Measurements from ENCODE around the gene EHMT1.
A peak's percentile ranks its signal among the peaks of the same experiment; 100 is the strongest.

The EHMT1 gene

GRCh38 chr9:137761032-137761431, 142.2 kb downstream of the EHMT1 start:
- no peaks in the 10 kb centered on the region for H3K27me3 ChIP-seq (ENCODE audit: control insufficient read depth in 1 of 2, insufficient read depth in 2 of 2, low read length in 2 of 2)
- peaks cover 25 to 26% of the 10 kb centered on the region in 2 donors for H3K4me1 ChIP-seq (ENCODE audit: control insufficient read depth in 1 of 2, insufficient read depth in 2 of 2, low read length in 2 of 2)
- H3K4me3 ChIP-seq (ENCODE audit: low read depth in 1 of 2, low read length in 2 of 2) = no peak overlapping the region
- H3K36me3 ChIP-seq (ENCODE audit: control insufficient read depth in 1 of 2, insufficient read depth in 2 of 2, low read length in 2 of 2) = peaks cover 25 to 70% of the 10 kb centered on the region in 2 donors
- no peak overlapping the region for H3K9ac ChIP-seq (ENCODE audit: low read depth in 1 of 2, low read length in 2 of 2)
- H3K27ac ChIP-seq (ENCODE audit: low read depth, low read length) = no peak overlapping the region
- no peaks in the 10 kb centered on the region for H3K9me3 ChIP-seq (ENCODE audit: control insufficient read depth in 1 of 2, low read length in 2 of 2)

GRCh38 chr9:137761793-137762192, 143.0 kb downstream of the EHMT1 start:
- Histone ChIP-seq H3K9me3 (ENCODE audit: control insufficient read depth in 1 of 2, low read length in 2 of 2) (no peaks in the 10 kb centered on the region), H3K27ac (ENCODE audit: low read depth, low read length) (no peak overlapping the region), H3K4me1 (ENCODE audit: control insufficient read depth in 1 of 2, insufficient read depth in 2 of 2, low read length in 2 of 2) (peaks cover 25 to 26% of the 10 kb centered on the region in 2 donors), H3K36me3 (ENCODE audit: control insufficient read depth in 1 of 2, insufficient read depth in 2 of 2, low read length in 2 of 2) (peaks cover 25 to 71% of the 10 kb centered on the region in 2 donors), H3K4me3 (ENCODE audit: low read depth in 1 of 2, low read length in 2 of 2) (no peak overlapping the region), H3K27me3 (ENCODE audit: control insufficient read depth in 1 of 2, insufficient read depth in 2 of 2, low read length in 2 of 2) (no peaks in the 10 kb centered on the region), H3K9ac (ENCODE audit: low read depth in 1 of 2, low read length in 2 of 2) (no peak overlapping the region)

- Histone ChIP-seq H3K9me3 (ENCODE audit: control insufficient read depth in 1 of 2, low read length in 2 of 2) (no peaks in the 10 kb centered on the region), H3K4me3 (ENCODE audit: low read depth in 1 of 2, low read length in 2 of 2) (no peak overlapping the region), H3K27ac (ENCODE audit: low read depth, low read length) (no peak overlapping the region), H3K4me1 (ENCODE audit: control insufficient read depth in 1 of 2, insufficient read depth in 2 of 2, low read length in 2 of 2) (peaks cover 25 to 26% of the 10 kb centered on the region in 2 donors), H3K27me3 (ENCODE audit: control insufficient read depth in 1 of 2, insufficient read depth in 2 of 2, low read length in 2 of 2) (no peaks in the 10 kb centered on the region), H3K9ac (ENCODE audit: low read depth in 1 of 2, low read length in 2 of 2) (peak overlapping the region in 1 of 2 donors; percentile 2), H3K36me3 (ENCODE audit: control insufficient read depth in 1 of 2, insufficient read depth in 2 of 2, low read length in 2 of 2) (peaks cover 29 to 70% of the 10 kb centered on the region in 2 donors)
Observed at GRCh38 chr9:137762414-137763061, 143.7 kb downstream of the EHMT1 start.

DNA sequence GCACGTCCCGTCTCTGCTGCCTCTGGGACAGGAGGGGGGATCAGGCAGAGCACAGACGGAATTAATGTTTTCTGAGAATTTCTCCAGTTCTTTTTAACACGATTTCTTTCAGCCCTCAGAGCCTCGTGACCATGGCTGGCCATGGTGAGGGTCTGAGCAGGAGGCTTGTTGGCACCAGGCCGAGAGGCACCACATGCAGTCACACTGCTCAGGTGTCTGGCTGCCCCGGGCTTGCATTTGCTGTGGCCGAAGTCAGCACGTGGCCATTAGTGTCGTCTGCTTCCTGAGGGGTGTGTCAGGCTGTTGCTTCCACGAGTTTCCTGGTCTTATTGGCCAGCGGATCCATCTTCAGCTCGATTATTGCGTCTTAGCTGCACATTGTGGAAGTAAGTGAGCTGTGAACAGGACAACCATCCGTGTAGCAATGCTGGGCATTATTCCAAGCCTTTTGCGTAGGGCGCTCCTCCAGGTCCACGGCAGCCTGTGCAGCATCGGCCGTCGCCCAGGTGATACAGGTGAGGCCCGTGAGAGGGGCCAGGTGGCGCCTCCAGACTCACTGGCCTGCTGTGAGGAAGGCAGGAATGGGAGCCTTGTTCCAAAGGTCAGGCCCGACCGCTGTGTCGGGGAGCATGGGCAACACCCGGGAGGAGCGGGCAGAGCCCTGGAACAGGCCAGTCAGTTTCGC, 144.6 kb downstream of the EHMT1 start:
- peak overlapping the region in 1 of 2 donors; percentile 2 for H3K9ac ChIP-seq (ENCODE audit: low read depth in 1 of 2, low read length in 2 of 2)
- peaks cover 29 to 66% of the 10 kb centered on the region in 2 donors for H3K36me3 ChIP-seq (ENCODE audit: control insufficient read depth in 1 of 2, insufficient read depth in 2 of 2, low read length in 2 of 2)
- H3K9me3 ChIP-seq (ENCODE audit: control insufficient read depth in 1 of 2, low read length in 2 of 2) = no peaks in the 10 kb centered on the region
- H3K27ac ChIP-seq (ENCODE audit: low read depth, low read length) = no peak overlapping the region
- H3K4me1 ChIP-seq (ENCODE audit: control insufficient read depth in 1 of 2, insufficient read depth in 2 of 2, low read length in 2 of 2) = peaks cover 25 to 26% of the 10 kb centered on the region in 2 donors
- H3K4me3 ChIP-seq (ENCODE audit: low read depth in 1 of 2, low read length in 2 of 2) = no peak overlapping the region
- no peaks in the 10 kb centered on the region for H3K27me3 ChIP-seq (ENCODE audit: control insufficient read depth in 1 of 2, insufficient read depth in 2 of 2, low read length in 2 of 2)

GRCh38 chr9:137764171-137764671, 145.4 kb downstream of the EHMT1 start:
- H3K27ac ChIP-seq (ENCODE audit: low read depth, low read length) = no peak overlapping the region
- H3K9me3 ChIP-seq (ENCODE audit: control insufficient read depth in 1 of 2, low read length in 2 of 2) = no peaks in the 10 kb centered on the region
- H3K4me1 ChIP-seq (ENCODE audit: control insufficient read depth in 1 of 2, insufficient read depth in 2 of 2, low read length in 2 of 2) = peaks cover 25 to 26% of the 10 kb centered on the region in 2 donors
- no peak overlapping the region for H3K9ac ChIP-seq (ENCODE audit: low read depth in 1 of 2, low read length in 2 of 2)
- H3K36me3 ChIP-seq (ENCODE audit: control insufficient read depth in 1 of 2, insufficient read depth in 2 of 2, low read length in 2 of 2) = peaks cover 27 to 63% of the 10 kb centered on the region in 2 donors
- no peak overlapping the region for H3K4me3 ChIP-seq (ENCODE audit: low read depth in 1 of 2, low read length in 2 of 2)
- no peaks in the 10 kb centered on the region for H3K27me3 ChIP-seq (ENCODE audit: control insufficient read depth in 1 of 2, insufficient read depth in 2 of 2, low read length in 2 of 2)

DNA sequence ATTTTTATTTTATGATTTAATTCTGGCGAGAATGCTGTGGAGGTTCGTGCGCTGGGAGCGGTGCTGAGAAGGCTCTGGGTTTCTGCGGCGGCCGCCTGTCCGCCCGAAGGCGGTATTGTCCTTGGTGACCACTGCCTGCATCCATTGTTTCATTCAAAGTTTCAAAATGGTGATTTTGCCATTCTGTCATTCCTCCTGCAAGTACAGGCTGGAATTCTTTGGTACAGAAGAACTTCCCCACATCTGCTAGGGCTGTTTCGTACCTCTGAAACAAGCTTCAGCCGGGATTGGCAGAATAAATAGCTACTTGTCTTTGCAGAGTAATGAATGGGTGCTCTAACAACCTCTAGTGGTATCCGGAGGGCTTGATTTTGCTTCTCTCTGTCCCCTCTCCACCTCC, 146.2 kb downstream of the EHMT1 start:
- Histone ChIP-seq H3K9ac (ENCODE audit: low read depth in 1 of 2, low read length in 2 of 2) (no peak overlapping the region), H3K36me3 (ENCODE audit: control insufficient read depth in 1 of 2, insufficient read depth in 2 of 2, low read length in 2 of 2) (peaks cover 23 to 55% of the 10 kb centered on the region in 2 donors), H3K27me3 (ENCODE audit: control insufficient read depth in 1 of 2, insufficient read depth in 2 of 2, low read length in 2 of 2) (no peaks in the 10 kb centered on the region), H3K9me3 (ENCODE audit: control insufficient read depth in 1 of 2, low read length in 2 of 2) (no peaks in the 10 kb centered on the region), H3K4me1 (ENCODE audit: control insufficient read depth in 1 of 2, insufficient read depth in 2 of 2, low read length in 2 of 2) (peaks cover 25 to 26% of the 10 kb centered on the region in 2 donors), H3K4me3 (ENCODE audit: low read depth in 1 of 2, low read length in 2 of 2) (no peak overlapping the region), H3K27ac (ENCODE audit: low read depth, low read length) (no peak overlapping the region)

GRCh38 chr9:137765536-137765935, 146.7 kb downstream of the EHMT1 start:
- Histone ChIP-seq H3K4me3 (ENCODE audit: low read depth in 1 of 2, low read length in 2 of 2) (no peak overlapping the region), H3K9me3 (ENCODE audit: control insufficient read depth in 1 of 2, low read length in 2 of 2) (no peaks in the 10 kb centered on the region), H3K27me3 (ENCODE audit: control insufficient read depth in 1 of 2, insufficient read depth in 2 of 2, low read length in 2 of 2) (no peaks in the 10 kb centered on the region), H3K9ac (ENCODE audit: low read depth in 1 of 2, low read length in 2 of 2) (no peak overlapping the region), H3K4me1 (ENCODE audit: control insufficient read depth in 1 of 2, insufficient read depth in 2 of 2, low read length in 2 of 2) (peaks cover 25 to 26% of the 10 kb centered on the region in 2 donors), H3K36me3 (ENCODE audit: control insufficient read depth in 1 of 2, insufficient read depth in 2 of 2, low read length in 2 of 2) (peaks cover 29 to 54% of the 10 kb centered on the region in 2 donors), H3K27ac (ENCODE audit: low read depth, low read length) (no peak overlapping the region)

GRCh38 chr9:137771580-137771979, 152.8 kb downstream of the EHMT1 start:
- H3K4me3 ChIP-seq (ENCODE audit: low read depth in 1 of 2, low read length in 2 of 2) = no peak overlapping the region
- H3K4me1 ChIP-seq (ENCODE audit: control insufficient read depth in 1 of 2, insufficient read depth in 2 of 2, low read length in 2 of 2) = peaks cover 6 to 9% of the 10 kb centered on the region in 2 donors
- H3K36me3 ChIP-seq (ENCODE audit: control insufficient read depth in 1 of 2, insufficient read depth in 2 of 2, low read length in 2 of 2) = peaks cover 28 to 54% of the 10 kb centered on the region in 2 donors

DNA sequence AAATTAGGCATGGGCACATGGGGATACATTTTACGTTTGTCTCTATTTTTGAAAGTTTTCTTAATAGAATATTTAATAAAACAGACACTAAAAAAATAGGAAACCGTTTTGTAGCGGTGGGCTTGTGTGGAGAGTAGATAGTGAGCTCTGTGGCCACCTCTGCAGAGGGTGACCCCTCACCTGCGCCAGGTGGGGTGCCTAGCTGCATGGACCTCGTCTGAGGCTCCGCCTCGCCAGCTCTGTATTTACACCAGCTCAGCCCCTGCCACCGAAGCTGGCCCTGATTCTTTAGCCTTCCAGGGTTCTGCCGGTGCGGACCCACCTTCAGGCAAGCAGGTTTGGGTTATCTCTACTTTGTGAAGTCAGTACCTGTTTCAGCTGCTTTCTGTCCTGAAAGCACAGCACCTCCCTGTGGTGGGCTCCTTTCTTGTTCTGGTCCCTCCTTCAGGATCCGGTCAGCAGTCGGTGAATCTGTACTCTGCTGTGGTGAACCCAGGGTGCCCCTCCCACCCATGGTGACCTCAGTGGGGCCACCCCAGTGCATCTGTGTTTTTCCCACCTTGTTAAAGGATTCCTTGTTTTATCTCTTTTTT, 153.6 kb downstream of the EHMT1 start:
- H3K9ac ChIP-seq (ENCODE audit: low read depth in 1 of 2, low read length in 2 of 2) = no peak overlapping the region
- H3K4me3 ChIP-seq (ENCODE audit: low read depth in 1 of 2, low read length in 2 of 2) = no peak overlapping the region
- no peaks in the 10 kb centered on the region for H3K27me3 ChIP-seq (ENCODE audit: control insufficient read depth in 1 of 2, insufficient read depth in 2 of 2, low read length in 2 of 2)
- H3K27ac ChIP-seq (ENCODE audit: low read depth, low read length) = no peak overlapping the region
- peaks cover 29 to 53% of the 10 kb centered on the region in 2 donors for H3K36me3 ChIP-seq (ENCODE audit: control insufficient read depth in 1 of 2, insufficient read depth in 2 of 2, low read length in 2 of 2)
- no peaks in the 10 kb centered on the region for H3K9me3 ChIP-seq (ENCODE audit: control insufficient read depth in 1 of 2, low read length in 2 of 2)
- peaks cover 6 to 9% of the 10 kb centered on the region in 2 donors for H3K4me1 ChIP-seq (ENCODE audit: control insufficient read depth in 1 of 2, insufficient read depth in 2 of 2, low read length in 2 of 2)

More at GRCh38 chr9:137771580-137771979, 152.8 kb downstream of the EHMT1 start:
- Histone ChIP-seq H3K27ac (ENCODE audit: low read depth, low read length) (no peak overlapping the region), H3K27me3 (ENCODE audit: control insufficient read depth in 1 of 2, insufficient read depth in 2 of 2, low read length in 2 of 2) (no peaks in the 10 kb centered on the region), H3K9me3 (ENCODE audit: control insufficient read depth in 1 of 2, low read length in 2 of 2) (no peaks in the 10 kb centered on the region), H3K9ac (ENCODE audit: low read depth in 1 of 2, low read length in 2 of 2) (no peak overlapping the region)

Measured in duodenal mucosa (tissue), 2 donors.